Measurements from ENCODE around the gene ATIC.

DNA sequence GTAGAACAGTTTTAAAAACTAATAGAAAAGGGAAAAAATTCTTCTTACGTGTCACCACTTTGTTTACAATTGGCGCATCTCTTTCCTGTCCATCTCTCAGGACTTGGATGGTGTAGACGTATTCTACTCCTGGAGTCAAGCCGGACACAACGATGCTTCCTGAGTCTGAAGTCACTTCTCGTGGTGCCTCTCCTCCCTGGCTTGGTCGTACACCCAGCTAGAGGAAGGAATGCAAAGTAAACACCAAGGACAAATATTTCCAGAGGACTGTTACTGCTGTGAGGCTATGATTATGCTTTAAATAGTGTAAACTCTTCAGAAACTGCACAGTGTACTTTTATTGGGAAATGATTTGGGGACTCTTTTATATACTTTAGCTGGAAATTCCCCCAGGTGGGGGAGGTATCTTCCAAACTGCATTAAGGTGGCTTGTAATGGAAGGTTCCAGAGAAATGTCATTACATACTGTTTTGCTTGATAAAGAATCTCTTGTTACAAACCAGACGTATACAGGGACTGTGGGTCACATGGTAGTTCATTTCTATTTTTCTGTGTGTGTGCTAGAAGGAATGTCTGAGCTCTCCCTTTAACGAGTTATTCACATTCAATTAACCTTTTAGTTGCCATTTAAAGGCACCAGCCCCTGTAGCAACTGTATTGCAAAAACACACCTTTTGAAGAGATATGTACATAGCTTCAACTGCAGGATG lies 85.9 kb downstream of the ATIC start:
- TF ChIP-seq CTCF (IDR thresholded peaks at IDR 0.05) (no peak), TCF7 (CRISPR knock-in tag; IDR thresholded peaks at IDR 0.05; ENCODE audit: low read depth) (no peak), MAX (CRISPR knock-in tag; IDR thresholded peaks at IDR 0.05) (no peak), FOXJ3 (CRISPR knock-in tag; IDR thresholded peaks at IDR 0.05; ENCODE audit: borderline replicate concordance) (no peak), E2F4 (CRISPR knock-in tag; IDR thresholded peaks at IDR 0.05; ENCODE audit: borderline replicate concordance, low read depth) (no peak), JUN (CRISPR knock-in tag; IDR thresholded peaks at IDR 0.05) (no peak), ESRRA (CRISPR knock-in tag; IDR thresholded peaks at IDR 0.05; ENCODE audit: borderline replicate concordance) (no peak), NFE2L1 (CRISPR knock-in tag; IDR thresholded peaks at IDR 0.05) (no peak)
- TF ChIP-seq, protein P1, sequence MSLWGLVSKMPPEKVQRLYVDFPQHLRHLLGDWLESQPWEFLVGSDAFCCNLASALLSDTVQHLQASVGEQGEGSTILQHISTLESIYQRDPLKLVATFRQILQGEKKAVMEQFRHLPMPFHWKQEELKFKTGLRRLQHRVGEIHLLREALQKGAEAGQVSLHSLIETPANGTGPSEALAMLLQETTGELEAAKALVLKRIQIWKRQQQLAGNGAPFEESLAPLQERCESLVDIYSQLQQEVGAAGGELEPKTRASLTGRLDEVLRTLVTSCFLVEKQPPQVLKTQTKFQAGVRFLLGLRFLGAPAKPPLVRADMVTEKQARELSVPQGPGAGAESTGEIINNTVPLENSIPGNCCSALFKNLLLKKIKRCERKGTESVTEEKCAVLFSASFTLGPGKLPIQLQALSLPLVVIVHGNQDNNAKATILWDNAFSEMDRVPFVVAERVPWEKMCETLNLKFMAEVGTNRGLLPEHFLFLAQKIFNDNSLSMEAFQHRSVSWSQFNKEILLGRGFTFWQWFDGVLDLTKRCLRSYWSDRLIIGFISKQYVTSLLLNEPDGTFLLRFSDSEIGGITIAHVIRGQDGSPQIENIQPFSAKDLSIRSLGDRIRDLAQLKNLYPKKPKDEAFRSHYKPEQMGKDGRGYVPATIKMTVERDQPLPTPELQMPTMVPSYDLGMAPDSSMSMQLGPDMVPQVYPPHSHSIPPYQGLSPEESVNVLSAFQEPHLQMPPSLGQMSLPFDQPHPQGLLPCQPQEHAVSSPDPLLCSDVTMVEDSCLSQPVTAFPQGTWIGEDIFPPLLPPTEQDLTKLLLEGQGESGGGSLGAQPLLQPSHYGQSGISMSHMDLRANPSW (CRISPR knock-in tag; conservative IDR thresholded peaks at IDR 0.05; ENCODE audit: low read depth) = no peak
- TF ChIP-seq, protein P2, sequence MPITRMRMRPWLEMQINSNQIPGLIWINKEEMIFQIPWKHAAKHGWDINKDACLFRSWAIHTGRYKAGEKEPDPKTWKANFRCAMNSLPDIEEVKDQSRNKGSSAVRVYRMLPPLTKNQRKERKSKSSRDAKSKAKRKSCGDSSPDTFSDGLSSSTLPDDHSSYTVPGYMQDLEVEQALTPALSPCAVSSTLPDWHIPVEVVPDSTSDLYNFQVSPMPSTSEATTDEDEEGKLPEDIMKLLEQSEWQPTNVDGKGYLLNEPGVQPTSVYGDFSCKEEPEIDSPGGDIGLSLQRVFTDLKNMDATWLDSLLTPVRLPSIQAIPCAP (CRISPR knock-in tag; IDR thresholded peaks at IDR 0.05) = no peak
